ENCODE data around the gene FTO.

DNA sequence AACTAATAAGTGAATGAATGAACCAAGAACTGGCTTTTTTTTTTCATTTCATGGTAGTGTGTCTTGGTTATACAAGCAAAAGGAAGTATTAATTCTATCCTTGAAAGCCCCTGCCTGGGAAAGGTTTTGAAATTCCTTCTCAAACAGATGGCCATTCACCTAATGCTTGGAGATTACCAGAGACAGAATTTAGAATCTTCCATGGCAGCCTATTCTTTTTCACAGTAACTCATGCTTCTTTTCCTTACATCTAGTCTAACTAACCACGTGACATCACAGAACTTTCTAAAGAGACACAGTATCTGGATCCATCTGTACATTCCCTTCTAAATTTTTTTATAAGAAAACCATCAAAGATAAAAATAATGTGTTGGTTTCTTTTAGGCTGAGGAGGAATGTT is 151.6 kb downstream of the FTO start:
- no peak for TF ChIP-seq POLR2A (IDR thresholded peaks at IDR 0.05; ENCODE audit: low read length)
- TF ChIP-seq BHLHE40 (IDR thresholded peaks at IDR 0.05; ENCODE audit: low read depth, low read length) = no peak
- no peak for TF ChIP-seq EP300 (IDR thresholded peaks at IDR 0.05)
- TF ChIP-seq, protein P1, sequence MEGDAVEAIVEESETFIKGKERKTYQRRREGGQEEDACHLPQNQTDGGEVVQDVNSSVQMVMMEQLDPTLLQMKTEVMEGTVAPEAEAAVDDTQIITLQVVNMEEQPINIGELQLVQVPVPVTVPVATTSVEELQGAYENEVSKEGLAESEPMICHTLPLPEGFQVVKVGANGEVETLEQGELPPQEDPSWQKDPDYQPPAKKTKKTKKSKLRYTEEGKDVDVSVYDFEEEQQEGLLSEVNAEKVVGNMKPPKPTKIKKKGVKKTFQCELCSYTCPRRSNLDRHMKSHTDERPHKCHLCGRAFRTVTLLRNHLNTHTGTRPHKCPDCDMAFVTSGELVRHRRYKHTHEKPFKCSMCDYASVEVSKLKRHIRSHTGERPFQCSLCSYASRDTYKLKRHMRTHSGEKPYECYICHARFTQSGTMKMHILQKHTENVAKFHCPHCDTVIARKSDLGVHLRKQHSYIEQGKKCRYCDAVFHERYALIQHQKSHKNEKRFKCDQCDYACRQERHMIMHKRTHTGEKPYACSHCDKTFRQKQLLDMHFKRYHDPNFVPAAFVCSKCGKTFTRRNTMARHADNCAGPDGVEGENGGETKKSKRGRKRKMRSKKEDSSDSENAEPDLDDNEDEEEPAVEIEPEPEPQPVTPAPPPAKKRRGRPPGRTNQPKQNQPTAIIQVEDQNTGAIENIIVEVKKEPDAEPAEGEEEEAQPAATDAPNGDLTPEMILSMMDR (IDR thresholded peaks at IDR 0.05) = no peak
- no peak for TF ChIP-seq NFE2L2 (conservative IDR thresholded peaks at IDR 0.05; ENCODE audit: low read length)
- TF ChIP-seq FOSL2 (IDR thresholded peaks at IDR 0.05) = no peak
- no peak for TF ChIP-seq FOSL2 (CRISPR knock-in tag; IDR thresholded peaks at IDR 0.05)
- TF ChIP-seq CEBPB (IDR thresholded peaks at IDR 0.05) = no peak
- no peak for TF ChIP-seq MYC (IDR thresholded peaks at IDR 0.05; ENCODE audit: borderline replicate concordance, low read length)
- TF ChIP-seq, protein P2, sequence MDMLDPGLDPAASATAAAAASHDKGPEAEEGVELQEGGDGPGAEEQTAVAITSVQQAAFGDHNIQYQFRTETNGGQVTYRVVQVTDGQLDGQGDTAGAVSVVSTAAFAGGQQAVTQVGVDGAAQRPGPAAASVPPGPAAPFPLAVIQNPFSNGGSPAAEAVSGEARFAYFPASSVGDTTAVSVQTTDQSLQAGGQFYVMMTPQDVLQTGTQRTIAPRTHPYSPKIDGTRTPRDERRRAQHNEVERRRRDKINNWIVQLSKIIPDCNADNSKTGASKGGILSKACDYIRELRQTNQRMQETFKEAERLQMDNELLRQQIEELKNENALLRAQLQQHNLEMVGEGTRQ (IDR thresholded peaks at IDR 0.05) = no peak
- TF ChIP-seq, protein P3, sequence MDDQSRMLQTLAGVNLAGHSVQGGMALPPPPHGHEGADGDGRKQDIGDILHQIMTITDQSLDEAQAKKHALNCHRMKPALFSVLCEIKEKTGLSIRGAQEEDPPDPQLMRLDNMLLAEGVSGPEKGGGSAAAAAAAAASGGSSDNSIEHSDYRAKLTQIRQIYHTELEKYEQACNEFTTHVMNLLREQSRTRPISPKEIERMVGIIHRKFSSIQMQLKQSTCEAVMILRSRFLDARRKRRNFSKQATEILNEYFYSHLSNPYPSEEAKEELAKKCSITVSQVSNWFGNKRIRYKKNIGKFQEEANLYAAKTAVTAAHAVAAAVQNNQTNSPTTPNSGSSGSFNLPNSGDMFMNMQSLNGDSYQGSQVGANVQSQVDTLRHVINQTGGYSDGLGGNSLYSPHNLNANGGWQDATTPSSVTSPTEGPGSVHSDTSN (IDR thresholded peaks at IDR 0.05) = no peak
- no peak for TF ChIP-seq CBX8 (IDR thresholded peaks at IDR 0.05)

All from A549 (cell line).